ENCODE data around the gene MACROD1. TPM values are rescaled to one million over a fixed set of nuclear protein-coding genes. Genes with fewer than 3 reads are reported as not detected.

Gene MACROD1
- total RNA-seq, 4 donors from 2014 or later = 17.1 to 30.0 (median 29.3) TPM

DNA sequence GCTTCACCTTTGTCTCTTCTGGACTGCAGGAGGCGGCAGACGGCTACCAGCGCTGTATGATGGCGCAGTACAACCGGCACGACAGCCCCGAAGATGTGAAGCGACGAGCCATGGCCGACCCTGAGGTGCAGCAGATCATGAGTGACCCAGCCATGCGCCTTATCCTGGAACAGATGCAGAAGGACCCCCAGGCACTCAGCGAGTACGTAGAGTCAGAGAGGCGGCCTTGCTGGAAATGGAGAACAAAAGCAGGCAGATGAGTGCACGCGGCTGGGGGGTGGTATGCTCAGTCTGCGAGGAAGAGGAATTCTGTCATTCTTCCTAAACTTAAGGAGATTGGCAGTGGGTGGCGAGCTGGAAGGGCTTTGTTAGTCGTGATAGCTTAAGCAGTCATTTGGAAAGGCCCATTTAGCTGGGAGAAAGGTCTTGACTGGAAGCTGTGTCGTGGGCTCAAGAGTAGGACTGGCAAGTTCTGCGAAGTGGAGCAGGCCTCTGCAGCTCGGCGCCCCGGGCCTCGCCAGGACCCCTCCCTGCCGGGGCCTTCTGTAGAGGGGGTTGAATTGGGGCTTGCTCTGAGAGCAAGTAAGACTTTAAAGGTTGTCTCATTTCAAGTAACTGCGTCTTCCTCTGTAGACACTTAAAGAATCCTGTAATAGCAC is 37.6 kb upstream of the MACROD1 start:
- Histone ChIP-seq H3K4me1 (peaks cover 0 to 33% (median 18%) of the 10 kb centered on the region in 4 donors), H3K36me3 (peaks cover 0 to 57% (median 3%) of the 10 kb centered on the region in 3 donors), H3K27me3 (no peaks in the 10 kb centered on the region), H3K27ac (no peak overlapping the region), H3K4me3 (no peak overlapping the region), H3K9me3 (no peaks in the 10 kb centered on the region)
- no peak for DNase-seq
- TF ChIP-seq, protein P1, sequence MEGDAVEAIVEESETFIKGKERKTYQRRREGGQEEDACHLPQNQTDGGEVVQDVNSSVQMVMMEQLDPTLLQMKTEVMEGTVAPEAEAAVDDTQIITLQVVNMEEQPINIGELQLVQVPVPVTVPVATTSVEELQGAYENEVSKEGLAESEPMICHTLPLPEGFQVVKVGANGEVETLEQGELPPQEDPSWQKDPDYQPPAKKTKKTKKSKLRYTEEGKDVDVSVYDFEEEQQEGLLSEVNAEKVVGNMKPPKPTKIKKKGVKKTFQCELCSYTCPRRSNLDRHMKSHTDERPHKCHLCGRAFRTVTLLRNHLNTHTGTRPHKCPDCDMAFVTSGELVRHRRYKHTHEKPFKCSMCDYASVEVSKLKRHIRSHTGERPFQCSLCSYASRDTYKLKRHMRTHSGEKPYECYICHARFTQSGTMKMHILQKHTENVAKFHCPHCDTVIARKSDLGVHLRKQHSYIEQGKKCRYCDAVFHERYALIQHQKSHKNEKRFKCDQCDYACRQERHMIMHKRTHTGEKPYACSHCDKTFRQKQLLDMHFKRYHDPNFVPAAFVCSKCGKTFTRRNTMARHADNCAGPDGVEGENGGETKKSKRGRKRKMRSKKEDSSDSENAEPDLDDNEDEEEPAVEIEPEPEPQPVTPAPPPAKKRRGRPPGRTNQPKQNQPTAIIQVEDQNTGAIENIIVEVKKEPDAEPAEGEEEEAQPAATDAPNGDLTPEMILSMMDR (IDR thresholded peaks at IDR 0.05) = no peak
- TF ChIP-seq POLR2A (IDR thresholded peaks at IDR 0.05) = no peak

DNA sequence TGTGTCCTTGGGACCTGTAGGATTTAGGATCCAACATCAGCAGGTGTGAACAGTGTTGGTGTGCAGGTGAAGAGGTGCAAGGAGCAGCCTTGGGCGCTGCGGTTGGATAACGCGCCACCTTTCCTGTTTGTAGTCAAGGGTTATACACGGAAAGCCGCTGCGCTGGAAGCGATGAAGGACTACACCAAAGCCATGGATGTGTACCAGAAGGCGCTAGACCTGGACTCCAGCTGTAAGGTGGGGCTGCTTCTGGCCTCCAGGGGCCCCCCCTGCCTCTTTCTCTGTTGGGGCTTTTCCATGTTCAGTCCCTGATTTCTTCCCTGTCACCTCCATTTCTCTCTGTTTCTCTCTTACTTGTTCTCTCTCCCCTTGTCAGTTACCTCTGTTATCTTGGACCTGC is 37.1 kb upstream of the MACROD1 start:
- peaks cover 0 to 63% (median 3%) of the 10 kb centered on the region in 3 donors for H3K36me3 ChIP-seq
- H3K4me3 ChIP-seq = no peak overlapping the region
- H3K4me1 ChIP-seq = peaks cover 0 to 33% (median 15%) of the 10 kb centered on the region in 4 donors
- no peak overlapping the region for H3K27ac ChIP-seq
- no peak for DNase-seq
- TF ChIP-seq, protein P1 (IDR thresholded peaks at IDR 0.05) = no peak
- TF ChIP-seq POLR2A (IDR thresholded peaks at IDR 0.05) = no peak
- no peaks in the 10 kb centered on the region for H3K27me3 ChIP-seq
- H3K9me3 ChIP-seq = no peaks in the 10 kb centered on the region

DNA sequence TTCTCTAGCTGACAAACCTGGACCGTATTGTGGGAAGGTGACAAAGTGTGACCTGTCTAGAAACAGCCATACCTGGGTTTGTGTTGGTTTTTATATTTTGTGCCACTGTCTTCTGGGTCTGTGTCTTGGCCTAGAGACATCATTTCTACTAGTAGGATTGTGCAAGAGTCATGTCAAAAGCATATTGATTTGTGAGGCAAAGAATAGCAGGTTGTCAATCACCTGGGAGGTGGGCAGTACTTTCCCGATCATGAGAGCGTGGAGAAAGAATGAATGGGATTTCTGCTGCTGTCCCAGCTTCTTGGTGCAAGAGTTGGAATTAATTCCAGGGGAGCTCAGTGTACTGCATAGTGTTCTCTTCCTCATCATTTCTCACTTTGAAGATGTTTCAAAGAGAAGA is 35.6 kb upstream of the MACROD1 start:
- Histone ChIP-seq H3K9me3 (no peaks in the 10 kb centered on the region), H3K27ac (no peak overlapping the region), H3K4me3 (no peak overlapping the region), H3K4me1 (peaks cover 0 to 26% (median 14%) of the 10 kb centered on the region in 4 donors), H3K27me3 (no peaks in the 10 kb centered on the region), H3K36me3 (peaks cover 0 to 78% (median 3%) of the 10 kb centered on the region in 3 donors)
- no peak for TF ChIP-seq POLR2A (IDR thresholded peaks at IDR 0.05)
- TF ChIP-seq, protein P1 (IDR thresholded peaks at IDR 0.05) = no peak
- no peak for DNase-seq

DNA sequence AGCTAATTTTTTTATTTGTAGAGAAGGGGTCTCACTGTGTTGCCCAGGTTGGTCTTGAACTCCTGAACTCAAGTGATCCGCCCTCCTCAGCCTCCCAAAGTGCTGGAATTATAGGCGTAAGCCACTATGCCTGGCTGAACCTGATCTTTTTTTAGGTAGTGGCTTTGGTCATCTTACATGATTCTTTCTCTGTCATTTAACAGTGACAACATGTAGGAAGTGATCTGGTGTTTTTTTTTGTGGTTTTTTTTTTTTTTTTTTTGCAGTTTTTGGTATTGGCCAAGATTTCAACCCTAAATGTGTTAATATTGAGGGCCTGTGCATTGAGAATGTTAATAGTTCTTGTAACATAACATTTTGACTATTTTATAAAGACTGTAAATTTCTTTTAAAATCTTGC is 32.6 kb upstream of the MACROD1 start:
- DNase-seq = no peak
- peaks cover 3 to 100% (median 9%) of the 10 kb centered on the region in 3 donors for H3K36me3 ChIP-seq
- H3K9me3 ChIP-seq = no peaks in the 10 kb centered on the region
- no peaks in the 10 kb centered on the region for H3K4me1 ChIP-seq
- no peak overlapping the region for H3K4me3 ChIP-seq
- H3K27ac ChIP-seq = no peak overlapping the region
- H3K27me3 ChIP-seq = no peaks in the 10 kb centered on the region
- no peak for TF ChIP-seq POLR2A (IDR thresholded peaks at IDR 0.05)
- TF ChIP-seq, protein P1 (IDR thresholded peaks at IDR 0.05) = no peak

DNA sequence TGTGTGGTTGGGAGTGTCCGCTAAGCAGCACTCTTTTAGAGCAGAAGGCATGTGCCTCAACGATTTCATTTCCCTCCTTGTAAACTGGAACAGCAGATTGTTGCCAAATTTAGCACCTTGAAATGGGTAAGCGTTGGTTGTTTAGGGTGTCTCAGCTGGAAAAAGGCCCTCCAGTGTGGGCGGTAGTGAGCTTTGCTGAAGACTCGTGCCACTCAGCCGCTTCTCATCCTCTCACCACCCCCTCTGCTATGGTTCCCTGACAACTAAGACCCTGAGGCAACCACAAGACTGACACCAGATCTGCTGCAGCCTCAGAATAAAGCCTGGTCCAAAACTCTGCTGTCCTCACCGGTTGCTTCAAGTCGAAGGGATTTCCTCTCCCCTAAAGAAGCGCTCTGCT is 30.7 kb upstream of the MACROD1 start:
- H3K4me3 ChIP-seq = no peak overlapping the region
- no peak overlapping the region for H3K27ac ChIP-seq
- H3K4me1 ChIP-seq = no peaks in the 10 kb centered on the region
- no peaks in the 10 kb centered on the region for H3K27me3 ChIP-seq
- no peaks in the 10 kb centered on the region for H3K9me3 ChIP-seq
- H3K36me3 ChIP-seq = peaks cover 0 to 93% (median 9%) of the 10 kb centered on the region in 3 donors
- DNase-seq = no peak
- TF ChIP-seq, protein P1 (IDR thresholded peaks at IDR 0.05) = no peak

Data from Peyer's patch (tissue), 4 donors.